Endothelial cell of umbilical vein (primary cell): Measurements from ENCODE around the gene FUT4.

Source experiments
- GATA2 ChIP-seq: IDR thresholded peaks from 2 replicates; pipeline ENCODE4 v1.7.0; 2011; ENCODE audit warnings: low read depth, mild to moderate bottlenecking, moderate library complexity, mixed read lengths, low read length; ENCODE audit not compliant: insufficient read length, insufficient read depth
- JUN ChIP-seq: IDR thresholded peaks from 2 replicates; pipeline ENCODE4 v1.6.1; 2011; ENCODE audit warnings: borderline replicate concordance, low read depth; ENCODE audit not compliant: insufficient read length, insufficient read depth

GRCh38 chr11:94543695-94544645 is at the start of gene FUT4:
- no peak for TF ChIP-seq JUN
- no peak for TF ChIP-seq GATA2
